Right hindlimb (tissue), 1 donor: ENCODE measurements around the gene TNKS1BP1.
A peak's percentile ranks its signal among the peaks of the same experiment; 100 is the strongest.
"Not testable (repeated sequence)": the region's sequence is repeated elsewhere in the genome, so short reads cannot be mapped to it uniquely, and the experiment has no call there.

Experiments
- DNase-seq: peaks from one replicate; pipeline ENCODE4 v3.0.0-alpha.2; 2018

TNKS1BP1 gene, protein sequence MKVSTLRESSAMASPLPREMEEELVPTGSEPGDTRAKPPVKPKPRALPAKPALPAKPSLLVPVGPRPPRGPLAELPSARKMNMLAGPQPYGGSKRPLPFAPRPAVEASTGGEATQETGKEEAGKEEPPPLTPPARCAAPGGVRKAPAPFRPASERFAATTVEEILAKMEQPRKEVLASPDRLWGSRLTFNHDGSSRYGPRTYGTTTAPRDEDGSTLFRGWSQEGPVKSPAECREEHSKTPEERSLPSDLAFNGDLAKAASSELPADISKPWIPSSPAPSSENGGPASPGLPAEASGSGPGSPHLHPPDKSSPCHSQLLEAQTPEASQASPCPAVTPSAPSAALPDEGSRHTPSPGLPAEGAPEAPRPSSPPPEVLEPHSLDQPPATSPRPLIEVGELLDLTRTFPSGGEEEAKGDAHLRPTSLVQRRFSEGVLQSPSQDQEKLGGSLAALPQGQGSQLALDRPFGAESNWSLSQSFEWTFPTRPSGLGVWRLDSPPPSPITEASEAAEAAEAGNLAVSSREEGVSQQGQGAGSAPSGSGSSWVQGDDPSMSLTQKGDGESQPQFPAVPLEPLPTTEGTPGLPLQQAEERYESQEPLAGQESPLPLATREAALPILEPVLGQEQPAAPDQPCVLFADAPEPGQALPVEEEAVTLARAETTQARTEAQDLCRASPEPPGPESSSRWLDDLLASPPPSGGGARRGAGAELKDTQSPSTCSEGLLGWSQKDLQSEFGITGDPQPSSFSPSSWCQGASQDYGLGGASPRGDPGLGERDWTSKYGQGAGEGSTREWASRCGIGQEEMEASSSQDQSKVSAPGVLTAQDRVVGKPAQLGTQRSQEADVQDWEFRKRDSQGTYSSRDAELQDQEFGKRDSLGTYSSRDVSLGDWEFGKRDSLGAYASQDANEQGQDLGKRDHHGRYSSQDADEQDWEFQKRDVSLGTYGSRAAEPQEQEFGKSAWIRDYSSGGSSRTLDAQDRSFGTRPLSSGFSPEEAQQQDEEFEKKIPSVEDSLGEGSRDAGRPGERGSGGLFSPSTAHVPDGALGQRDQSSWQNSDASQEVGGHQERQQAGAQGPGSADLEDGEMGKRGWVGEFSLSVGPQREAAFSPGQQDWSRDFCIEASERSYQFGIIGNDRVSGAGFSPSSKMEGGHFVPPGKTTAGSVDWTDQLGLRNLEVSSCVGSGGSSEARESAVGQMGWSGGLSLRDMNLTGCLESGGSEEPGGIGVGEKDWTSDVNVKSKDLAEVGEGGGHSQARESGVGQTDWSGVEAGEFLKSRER (N-terminal part only)

DNA sequence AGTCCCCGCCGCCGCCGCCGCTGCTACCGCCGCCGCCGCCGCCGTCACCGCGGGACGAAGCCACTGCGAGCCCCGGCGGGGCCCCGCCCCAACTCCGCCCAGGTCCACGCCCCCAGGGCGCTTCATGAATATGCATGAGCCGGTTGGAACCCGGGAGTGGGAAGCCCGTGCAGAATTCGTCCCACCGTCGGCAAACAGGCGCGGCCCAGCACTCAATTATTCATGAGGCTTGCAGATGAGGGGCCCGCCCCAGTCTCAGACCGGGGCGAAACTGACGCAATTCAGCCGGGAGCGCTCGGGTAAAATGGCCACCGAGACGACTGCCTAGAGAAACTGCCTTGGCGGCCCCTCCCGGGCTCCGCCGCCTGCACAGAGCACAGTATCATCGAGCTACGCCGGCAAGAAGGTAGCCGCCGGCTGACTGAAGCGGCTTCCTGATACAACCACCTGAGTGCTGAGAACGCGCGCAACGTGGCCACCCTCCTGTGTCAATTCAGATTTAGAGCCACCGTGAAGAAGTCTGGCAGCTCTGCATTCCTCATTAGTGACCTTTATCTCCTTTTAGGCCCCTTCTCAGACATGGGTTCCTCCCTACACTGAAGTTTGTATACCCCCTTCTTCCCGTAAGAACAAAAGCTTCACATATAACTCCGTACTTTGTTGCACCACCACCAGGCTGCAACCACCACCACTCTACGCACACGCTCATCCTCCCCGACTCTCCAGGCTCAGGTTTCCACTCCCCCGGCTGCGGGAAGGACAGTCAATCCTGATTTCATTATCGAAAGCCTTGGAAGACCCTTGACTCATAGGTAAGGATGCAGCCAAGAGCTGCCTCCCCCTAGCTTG is at the start of gene TNKS1BP1:
TSS of gene TNKS1BP1 (minus strand) at position 67 of the 849 bp plus-strand sequence. CDS start 3,067 bp downstream, outside the sequence.
- DNase-seq, result peak; percentile 98

DNA sequence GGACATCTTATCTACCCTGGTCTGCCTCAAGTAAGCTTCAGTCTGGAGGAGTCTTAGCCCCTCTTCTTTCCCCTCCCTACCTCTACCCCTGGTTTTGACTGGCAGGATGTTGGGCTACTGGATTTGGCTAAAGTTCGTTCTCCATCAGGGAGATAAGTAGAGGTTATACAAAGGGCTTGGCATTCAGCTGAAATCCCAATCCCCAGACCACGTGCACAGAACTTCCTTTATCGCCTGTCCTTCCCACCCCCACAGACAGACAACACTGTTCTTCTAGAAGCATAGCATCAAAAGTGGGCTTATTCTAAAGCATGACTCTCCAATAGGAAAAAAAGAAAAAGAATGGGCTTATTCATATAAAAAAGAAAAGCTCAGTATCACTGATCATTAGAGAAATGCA is 48.4 kb upstream of the TNKS1BP1 start:
- DNase-seq, result no peak

GRCh38 chr11:57370941-57371340 is 46.2 kb upstream of the TNKS1BP1 start:
- no peak for DNase-seq

GRCh38 chr11:57370251-57370650 is 45.5 kb upstream of the TNKS1BP1 start:
- DNase-seq, result no peak

- no peak for DNase-seq
Observed at GRCh38 chr11:57368845-57369232, 44.1 kb upstream of the TNKS1BP1 start.

GRCh38 chr11:57368106-57368844 is 43.5 kb upstream of the TNKS1BP1 start:
- no peak for DNase-seq

DNA sequence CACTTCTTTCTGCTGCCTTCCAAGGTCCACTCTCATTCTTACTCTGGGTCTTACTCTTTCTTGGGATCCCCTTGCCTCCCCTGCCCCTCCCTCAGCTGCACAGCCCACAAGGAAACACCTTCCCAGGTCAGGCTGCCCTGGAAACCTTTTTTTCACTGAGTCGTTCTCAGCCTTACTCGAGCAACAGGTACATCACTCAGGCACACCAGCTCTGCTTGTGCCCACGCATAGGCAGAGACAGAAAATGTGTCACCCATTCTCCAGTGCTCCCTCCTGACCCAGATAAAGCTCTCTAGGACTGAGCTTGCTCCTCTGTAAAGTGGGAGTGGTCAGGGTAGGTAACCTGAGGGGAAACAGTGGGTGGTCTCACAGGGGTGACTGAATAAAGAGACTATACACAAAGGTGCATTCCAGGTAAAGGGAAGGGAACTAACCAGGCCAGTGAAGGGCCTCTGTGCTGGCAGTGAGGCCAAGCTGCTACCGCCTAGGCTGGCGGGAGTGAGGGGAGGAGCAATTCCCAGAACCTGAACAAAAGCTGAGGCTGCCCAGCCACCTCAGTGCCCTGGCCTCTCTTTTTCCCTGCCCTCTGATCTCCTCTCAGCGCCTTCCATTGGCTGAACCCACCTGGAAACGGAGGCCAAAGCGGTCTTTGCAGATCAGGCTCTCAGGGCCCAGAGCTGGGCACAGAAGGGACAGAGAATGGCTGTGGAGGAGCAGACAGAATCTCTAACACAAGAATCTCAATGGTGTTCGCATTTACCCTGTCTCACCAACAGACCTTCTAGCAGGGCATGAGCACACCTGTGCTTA is 40.3 kb upstream of the TNKS1BP1 start:
- DNase-seq, result no peak

- no peak for DNase-seq
Observed at GRCh38 chr11:57363131-57364080, 38.7 kb upstream of the TNKS1BP1 start.

DNA sequence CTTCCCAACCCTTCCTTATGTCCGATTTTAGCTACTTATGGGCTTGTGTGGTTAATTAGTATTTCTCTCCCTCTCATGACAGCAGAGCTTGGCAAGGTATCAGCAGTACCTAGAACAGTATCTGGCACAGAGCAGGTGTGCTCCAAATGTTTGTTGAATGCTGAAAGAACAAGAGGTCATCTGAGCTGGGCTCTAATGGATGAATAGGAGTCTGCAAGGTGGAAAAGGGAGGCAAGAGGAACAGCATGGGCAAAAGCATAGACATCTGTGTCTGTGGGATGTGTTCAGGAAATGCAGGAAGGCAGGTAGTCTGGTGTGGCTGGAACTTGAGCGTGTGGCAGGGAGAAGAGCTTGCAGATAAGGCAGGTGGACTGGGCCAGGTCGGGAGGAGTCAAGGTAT is 37.2 kb upstream of the TNKS1BP1 start:
- DNase-seq, result no peak

DNA sequence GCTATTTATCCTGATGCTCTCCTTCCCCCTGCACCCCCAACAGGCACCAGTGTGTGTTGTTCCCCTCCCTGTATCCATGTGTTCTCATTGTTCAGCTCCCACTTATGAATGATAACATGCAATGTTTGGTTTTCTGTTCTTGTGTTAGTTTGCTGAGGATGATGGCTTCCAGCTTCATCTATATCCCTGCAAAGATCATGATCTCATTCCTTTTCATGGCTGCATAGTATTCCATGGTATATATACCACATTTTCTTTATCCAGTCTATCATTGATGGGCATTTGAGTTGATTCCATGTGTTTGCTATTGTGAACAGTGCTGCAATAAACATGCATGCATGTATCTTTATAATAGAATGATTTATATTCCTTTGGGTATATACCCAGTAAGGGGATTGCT is 36.7 kb upstream of the TNKS1BP1 start:
- not testable (repeated sequence) for DNase-seq

GRCh38 chr11:57360991-57361390 is 36.2 kb upstream of the TNKS1BP1 start:
- DNase-seq, result no peak

DNA sequence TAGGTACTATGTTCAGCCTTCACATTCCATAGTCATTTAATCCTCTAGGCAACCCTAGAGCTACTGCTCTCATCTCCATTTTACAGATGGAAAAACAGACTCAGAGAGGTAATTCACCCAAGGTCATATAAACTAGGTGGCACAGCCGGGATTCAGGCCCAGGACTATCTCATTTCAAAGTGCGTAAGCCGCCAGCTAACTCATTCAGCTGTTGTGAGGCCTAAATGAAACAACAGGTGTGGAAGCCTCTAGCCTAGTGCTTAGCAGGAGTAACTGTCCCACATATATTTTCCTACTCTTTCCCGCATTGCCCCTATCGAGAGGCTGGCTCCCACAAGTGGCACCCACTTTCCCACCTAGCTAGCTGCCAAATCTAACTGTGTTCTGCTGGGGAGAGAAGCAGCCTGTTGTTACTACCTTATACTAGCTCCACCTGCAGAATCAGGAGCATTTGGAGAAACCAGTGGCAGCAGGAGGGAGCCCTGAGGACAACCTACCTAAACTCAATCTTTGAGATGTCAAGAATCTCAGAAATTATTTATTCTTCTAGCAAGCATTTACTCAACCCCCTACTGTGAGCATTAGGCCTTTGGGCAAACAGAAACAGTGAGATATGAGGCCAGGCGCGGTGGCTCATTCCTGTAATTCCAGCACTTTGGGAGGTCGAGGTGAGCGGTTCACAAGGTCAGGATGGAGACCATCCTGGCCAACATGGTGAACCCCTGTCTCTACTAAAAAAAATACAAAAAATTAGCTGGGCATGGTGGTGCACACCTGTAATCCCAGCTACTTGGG is 35.3 kb upstream of the TNKS1BP1 start:
- no peak for DNase-seq

DNA sequence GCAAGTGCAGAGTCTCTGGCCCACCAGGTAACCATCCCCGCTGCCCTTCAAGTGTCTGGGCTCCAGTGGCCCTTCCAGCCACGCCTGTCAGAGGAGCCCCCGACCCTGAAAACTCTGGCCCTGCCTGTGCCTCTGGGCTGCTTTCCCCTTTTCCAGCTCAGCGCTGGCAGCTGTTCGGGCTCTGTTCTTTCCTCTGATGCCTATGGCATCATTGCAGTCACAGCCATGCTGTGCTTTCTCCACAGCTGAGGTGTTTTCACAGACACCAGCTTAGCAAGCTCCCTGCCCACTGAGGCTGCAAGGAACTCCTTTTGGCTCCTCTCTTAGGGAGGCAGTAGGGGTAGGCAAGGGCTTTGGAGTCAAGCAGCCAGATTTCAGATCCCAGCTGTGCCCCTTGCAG is 34.6 kb upstream of the TNKS1BP1 start:
- no peak for DNase-seq

GRCh38 chr11:57358991-57359390 is 34.2 kb upstream of the TNKS1BP1 start:
- no peak for DNase-seq

DNA sequence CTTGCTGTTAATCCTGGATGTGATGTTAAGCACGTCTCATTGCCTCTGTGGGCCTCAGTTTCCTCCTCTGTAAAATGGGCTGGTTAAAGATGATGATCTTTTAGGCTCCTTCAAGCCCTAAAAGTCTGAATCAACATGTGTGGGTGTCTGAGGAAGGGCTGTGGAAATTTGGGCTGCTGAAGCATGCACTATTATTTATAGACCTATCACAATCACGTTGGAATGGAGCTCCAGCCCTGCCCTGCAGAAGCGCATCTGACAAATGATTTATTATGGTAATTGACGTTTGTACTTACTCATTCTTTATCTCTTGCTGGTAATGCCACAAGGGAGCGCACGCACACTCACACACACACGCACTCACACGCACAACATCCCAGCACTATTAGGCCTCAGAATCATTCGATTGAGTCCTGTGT is 33.8 kb upstream of the TNKS1BP1 start:
- no peak for DNase-seq

GRCh38 chr11:57357856-57358255 is 33.1 kb upstream of the TNKS1BP1 start:
- no peak for DNase-seq

GRCh38 chr11:57357310-57357709 is 32.6 kb upstream of the TNKS1BP1 start:
- no peak for DNase-seq

DNA sequence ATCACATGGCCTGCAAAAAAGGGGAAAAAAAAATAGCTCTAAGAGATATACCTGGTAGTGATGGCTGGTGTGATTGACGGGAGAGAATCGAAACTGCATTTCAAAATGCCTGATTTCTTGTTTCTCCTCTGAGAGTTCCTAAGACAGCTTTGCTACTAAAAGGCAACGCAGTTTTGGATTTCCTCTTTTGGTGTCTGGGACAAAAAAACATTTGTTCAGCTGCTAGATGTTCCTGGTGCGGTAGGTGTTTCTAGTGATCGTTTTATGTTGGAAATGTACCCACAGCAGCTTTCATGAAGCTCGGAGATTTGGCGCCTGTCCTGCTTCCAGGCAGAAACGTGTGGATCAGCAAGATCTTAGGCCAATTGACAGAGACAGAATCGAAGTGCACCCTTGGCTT is 31.5 kb upstream of the TNKS1BP1 start:
- DNase-seq, result no peak
